Small intestine (tissue), 7 donors: ENCODE results near the gene OSBPL1A. TPM values are rescaled to one million over a fixed set of nuclear protein-coding genes. Genes with fewer than 3 reads are reported as not detected.

Experiments used
- DNase-seq, 2 donors: peaks; one replicate each; pipeline versions ENCODE4 v3.0.0 to v3.0.0-alpha.2; 2013
- FAIRE-seq: peaks from 2 replicates; lab custom pipeline; 2012; peaks lifted over from hg19 to GRCh38; lab: Jason Lieb, UNC
- H3K27ac ChIP-seq, 3 donors: one replicate each; pipeline ENCODE4 v1.5.1; 2013; ENCODE audit warnings: low read length in 2 of 3, mild to moderate bottlenecking in 2 of 3, control low read depth in 1 of 3, inconsistent platforms in 1 of 3, low read depth in 1 of 3, moderate library complexity in 1 of 3
- H3K27me3 ChIP-seq, 3 donors: one replicate each; pipeline ENCODE4 v1.6.1; 2013; ENCODE audit warnings: low read length in 3 of 3, inconsistent platforms in 1 of 3; ENCODE audit not compliant: control insufficient read depth in 3 of 3, insufficient read depth in 3 of 3
- H3K36me3 ChIP-seq, 3 donors: one replicate each; pipeline ENCODE4 v1.6.1; 2013; ENCODE audit warnings: low read length in 3 of 3, inconsistent platforms in 1 of 3, low read depth in 1 of 3, mild to moderate bottlenecking in 1 of 3, moderate library complexity in 1 of 3; ENCODE audit not compliant: control insufficient read depth in 3 of 3, insufficient read depth in 2 of 3
- H3K4me1 ChIP-seq, 3 donors: one replicate each; pipeline ENCODE4 v1.6.1; 2013; ENCODE audit warnings: low read length in 2 of 3, inconsistent platforms in 1 of 3, low read depth in 1 of 3, mild to moderate bottlenecking in 1 of 3, moderate library complexity in 1 of 3; ENCODE audit not compliant: control insufficient read depth in 3 of 3, insufficient read depth in 2 of 3
- H3K4me3 ChIP-seq, 3 donors: one replicate each; pipeline ENCODE4 v1.5.1; 2013; ENCODE audit warnings: low read length in 3 of 3, control low read depth in 1 of 3, inconsistent platforms in 1 of 3, low read depth in 1 of 3, mild to moderate bottlenecking in 1 of 3, moderate library complexity in 1 of 3
- H3K9me3 ChIP-seq, 2 donors: one replicate each; pipeline ENCODE4 v1.6.1; 2013; ENCODE audit warnings: low read depth in 1 of 2, low read length in 1 of 2; ENCODE audit not compliant: control insufficient read depth in 2 of 2, insufficient read depth in 1 of 2
- WGBS, 3 donors: extraction: QIAGEN DNeasy Blood & Tissue Kit; methylation state at CpG; one replicate each; pipeline ENCODE4 v1.1.7; 2013; 5-methylcytosine and 5-hydroxymethylcytosine counted together
- polyA plus RNA-seq, 4 donors: library from polyadenylated mRNA; stranded (reverse) in 3 of 4; unstranded in 1 of 4; fragments of 200-250 nt in 3 of 4; fragments of 120-200 nt in 1 of 4; gene quantifications; one replicate each; pipeline versions ENCODE4 v1.2.1 to v1.2.3, GENCODE V29; 2013
- donor health status: healthy with polysubstance abuse.
- donor health status: control.
- donor health status: control.
- donor health status: Bipolar disorder and iron deficiency.
- donor health status: healthy.

OSBPL1A gene
- polyA plus RNA-seq, 4 donors: 23.5 to 36.7 (median 34.7) TPM

DNA sequence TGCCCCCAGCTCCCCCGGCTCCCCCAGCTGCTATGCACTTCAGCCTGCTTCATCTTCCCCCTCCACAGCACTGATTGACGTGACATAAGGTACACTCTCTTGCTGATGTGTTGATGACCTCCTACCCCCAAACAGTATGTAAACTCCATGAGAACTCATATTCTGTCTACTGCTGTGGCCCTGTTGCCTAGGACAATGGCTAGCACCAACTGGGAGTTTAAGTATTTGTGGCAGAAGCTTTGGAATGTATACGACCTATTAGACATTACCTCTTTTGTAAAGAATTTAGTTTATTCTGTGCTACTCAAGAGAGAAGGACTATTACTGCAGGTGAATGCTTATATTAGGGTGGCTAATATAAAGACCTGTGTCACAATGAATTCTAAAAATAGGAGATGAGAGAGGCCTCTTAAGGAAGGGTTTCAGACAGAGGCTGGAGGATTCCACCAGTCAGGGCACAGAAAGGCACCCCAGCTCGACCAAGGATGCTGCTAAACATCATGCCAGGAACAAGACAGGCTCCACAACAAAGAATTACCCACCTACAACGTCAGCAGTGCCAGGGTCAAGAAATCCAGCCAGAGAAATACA is 198.2 kb downstream of the OSBPL1A start:
- no peaks in the 10 kb centered on the region for H3K9me3 ChIP-seq
- H3K27me3 ChIP-seq: no peaks in the 10 kb centered on the region
- FAIRE-seq (no peak), DNase-seq (no peak)
- WGBS, 3 donors: 83 to 89% (median 87%) methylated on average over 5 of the region's 5 CpGs
- no peak overlapping the region for H3K4me3 ChIP-seq
- H3K36me3 ChIP-seq: peaks cover 0 to 4% (median 3%) of the 10 kb centered on the region in 3 donors
- H3K27ac ChIP-seq: no peak overlapping the region
- H3K4me1 ChIP-seq: no peaks in the 10 kb centered on the region

DNA sequence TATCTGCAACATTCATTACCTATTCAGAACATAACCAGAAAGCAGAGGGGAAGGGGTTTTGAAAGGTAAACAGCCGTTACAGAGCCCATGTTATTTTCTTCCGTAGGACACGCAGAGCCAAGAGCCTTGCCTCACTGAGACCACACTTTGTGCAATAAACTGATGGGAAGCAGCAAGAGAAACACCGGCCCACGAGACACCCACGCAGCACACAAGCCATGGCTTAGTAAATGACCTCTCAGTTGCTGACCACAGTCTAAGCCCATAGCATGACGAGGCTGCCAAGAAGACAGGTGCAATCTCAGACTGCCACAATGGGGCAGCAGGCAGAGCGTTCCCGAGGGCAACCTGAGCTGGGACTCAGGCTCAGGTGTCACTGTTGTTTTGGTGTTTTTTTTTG is 199.2 kb downstream of the OSBPL1A start:
- no peak for FAIRE-seq
- no peak overlapping the region for H3K4me3 ChIP-seq
- DNase-seq: no peak
- no peaks in the 10 kb centered on the region for H3K9me3 ChIP-seq
- no peak overlapping the region for H3K27ac ChIP-seq
- H3K36me3 ChIP-seq: peaks cover 0 to 4% (median 3%) of the 10 kb centered on the region in 3 donors
- no peaks in the 10 kb centered on the region for H3K4me1 ChIP-seq
- 86 to 89% (median 87%) methylated on average over 9 of the region's 9 CpGs for WGBS, 3 donors
- H3K27me3 ChIP-seq: no peaks in the 10 kb centered on the region

DNA sequence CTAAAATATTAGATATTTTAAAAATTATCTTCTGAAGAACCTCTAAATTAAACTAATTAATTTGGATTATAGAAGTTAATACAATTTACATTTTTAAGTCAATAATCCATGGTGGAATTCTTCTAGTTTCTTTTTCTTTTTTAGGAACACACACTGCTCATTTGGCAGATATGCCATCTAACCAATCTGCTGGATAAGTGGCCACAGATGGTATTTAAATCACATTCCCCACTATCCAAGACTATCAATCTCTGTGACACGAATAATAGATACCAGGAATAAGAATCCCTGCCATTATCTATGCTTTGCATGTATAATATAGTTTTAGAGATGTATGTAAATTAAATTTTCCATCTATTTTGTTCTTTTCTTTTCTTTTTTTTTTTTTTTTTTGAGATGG is 200.2 kb downstream of the OSBPL1A start:
- no peak overlapping the region for H3K4me3 ChIP-seq
- FAIRE-seq: no peak
- H3K4me1 ChIP-seq: no peaks in the 10 kb centered on the region
- H3K9me3 ChIP-seq: no peaks in the 10 kb centered on the region
- DNase-seq: no peak
- no peaks in the 10 kb centered on the region for H3K27me3 ChIP-seq
- peaks cover 0 to 4% (median 3%) of the 10 kb centered on the region in 3 donors for H3K36me3 ChIP-seq
- WGBS, 3 donors: 95 to 97% (median 96%) methylated on average over 1 of the region's 1 CpG
- H3K27ac ChIP-seq: no peak overlapping the region

DNA sequence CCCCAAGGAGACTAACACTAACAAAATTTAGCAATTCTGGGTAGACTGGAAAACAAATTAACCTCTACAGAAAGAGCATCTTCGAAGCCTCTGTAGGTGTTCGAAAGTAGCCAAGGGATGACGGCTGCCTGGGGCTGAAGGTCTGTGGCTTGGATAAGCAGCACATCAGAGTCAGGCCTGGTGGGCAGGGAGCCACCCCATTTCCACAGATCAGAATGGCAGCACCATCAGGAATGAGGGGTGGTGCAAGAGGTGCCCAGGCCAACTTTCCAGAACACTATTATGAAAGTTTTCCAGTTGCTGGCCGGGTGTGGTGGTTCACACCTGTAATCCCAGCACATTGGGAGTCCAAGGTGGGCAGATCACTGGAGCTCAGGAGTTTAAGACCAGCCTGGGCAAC is 200.9 kb downstream of the OSBPL1A start:
- DNase-seq: no peak
- 89 to 95% (median 94%) methylated on average over 4 of the region's 4 CpGs for whole genome bisulfite sequencing, 3 donors
- no peak for FAIRE-seq

DNA sequence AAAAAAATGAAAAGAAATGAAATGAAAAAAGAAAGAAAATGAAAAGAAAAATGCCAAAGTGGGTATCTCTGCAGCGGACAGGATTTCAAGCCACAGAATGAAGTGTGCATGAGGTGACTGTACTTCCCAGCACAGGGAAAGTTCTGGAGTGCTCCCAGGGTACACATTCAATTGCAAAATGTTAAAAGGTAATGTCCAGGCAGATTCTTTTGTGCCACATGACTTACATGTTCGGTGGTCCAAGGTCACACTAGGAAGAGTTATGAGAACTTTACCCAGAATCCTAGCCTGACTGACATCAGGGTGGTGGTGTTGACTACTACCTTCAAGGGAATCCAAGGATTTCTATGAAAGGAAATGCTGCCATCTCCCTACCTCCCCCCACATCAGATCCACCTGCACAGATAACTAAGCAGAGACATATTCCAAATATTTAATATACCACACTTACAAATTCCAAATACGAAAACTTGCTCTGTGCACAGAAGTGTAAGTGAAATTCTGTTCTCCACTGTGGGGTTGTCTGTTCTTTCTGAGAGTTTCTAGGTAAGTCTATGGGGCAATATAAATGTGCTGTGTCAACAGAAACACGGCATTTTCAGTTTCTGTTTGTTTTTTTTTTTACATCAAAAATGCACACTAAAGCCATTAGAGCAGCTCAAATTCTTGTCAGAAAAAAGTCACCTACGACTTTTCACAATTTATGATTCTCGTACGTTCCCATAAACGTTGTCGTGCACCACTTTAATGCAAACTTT is 202.1 kb downstream of the OSBPL1A start:
- DNase-seq (peak in 1 of 2 donors; percentile 29), FAIRE-seq (no peak)
- Histone ChIP-seq H3K36me3 (peaks cover 0 to 4% (median 0%) of the 10 kb centered on the region in 3 donors), H3K9me3 (no peaks in the 10 kb centered on the region), H3K4me3 (no peak overlapping the region), H3K4me1 (no peaks in the 10 kb centered on the region), H3K27ac (no peak overlapping the region), H3K27me3 (no peaks in the 10 kb centered on the region)
- WGBS, 3 donors: 79 to 85% (median 82%) methylated on average over 9 of the region's 9 CpGs

More for the DNA sequence above, 200.9 kb downstream of the OSBPL1A start:
- peaks cover 0 to 4% (median 3%) of the 10 kb centered on the region in 3 donors for H3K36me3 ChIP-seq
- no peaks in the 10 kb centered on the region for H3K27me3 ChIP-seq
- no peaks in the 10 kb centered on the region for H3K4me1 ChIP-seq
- H3K9me3 ChIP-seq: no peaks in the 10 kb centered on the region
- no peak overlapping the region for H3K27ac ChIP-seq
- no peak overlapping the region for H3K4me3 ChIP-seq

DNA sequence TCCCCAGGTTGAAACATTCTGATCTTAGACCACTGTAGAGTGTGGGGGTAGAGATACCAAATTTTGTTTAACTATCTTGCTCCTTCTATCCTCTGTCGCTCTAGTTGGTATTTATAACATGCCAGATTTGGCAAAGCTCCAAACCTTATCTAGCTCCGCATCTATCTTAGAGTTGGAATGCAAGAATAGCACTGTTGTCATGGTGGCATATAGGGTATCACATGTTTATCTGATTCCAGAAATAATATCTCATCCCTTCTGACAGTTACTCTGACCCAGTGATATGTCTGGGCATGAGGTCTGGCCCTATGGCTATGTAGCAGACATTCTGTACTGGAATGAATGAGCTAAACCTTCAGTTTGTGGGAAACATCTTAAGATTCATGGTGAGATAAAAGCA is 207.0 kb downstream of the OSBPL1A start:
- Histone ChIP-seq H3K4me1 (no peaks in the 10 kb centered on the region), H3K36me3 (peaks cover 0 to 3% (median 0%) of the 10 kb centered on the region in 3 donors), H3K27ac (no peak overlapping the region), H3K4me3 (no peak overlapping the region), H3K27me3 (no peaks in the 10 kb centered on the region), H3K9me3 (no peaks in the 10 kb centered on the region)
- DNase-seq (no peak), FAIRE-seq (no peak)
- WGBS, 3 donors: 73 to 82% (median 76%) methylated on average over 2 of the region's 2 CpGs

DNA sequence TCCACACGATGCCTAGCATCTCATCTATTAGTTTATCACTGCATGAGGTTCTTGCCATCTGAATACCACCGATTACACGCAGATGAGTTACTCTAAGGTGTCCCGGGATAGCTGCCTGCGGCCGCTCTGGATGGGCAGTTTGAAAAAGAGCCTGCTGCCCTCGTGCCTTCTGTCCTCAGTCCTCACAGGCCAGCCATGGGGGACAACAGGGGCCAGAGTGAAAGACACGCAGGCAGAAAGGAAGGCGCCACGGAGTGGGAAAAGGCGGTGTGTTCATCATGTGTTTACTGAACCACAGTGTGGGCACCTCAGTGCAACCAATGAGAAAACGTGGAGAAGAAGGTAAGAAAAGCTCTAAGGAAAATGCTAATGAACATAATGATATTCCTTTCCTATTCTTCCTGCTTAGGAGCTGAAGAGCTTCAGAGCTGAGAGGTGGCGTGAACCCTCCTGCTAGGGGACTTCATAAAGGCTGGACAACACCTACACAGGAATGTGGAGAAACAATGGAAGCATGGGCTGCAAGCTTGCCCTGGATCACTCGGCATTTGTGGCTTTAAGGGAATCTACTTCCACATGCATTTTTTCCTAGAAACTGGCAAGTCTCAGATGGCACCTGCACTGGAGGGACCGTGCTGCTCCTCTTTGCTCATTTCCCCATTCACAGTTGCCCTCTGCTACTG is 207.8 kb downstream of the OSBPL1A start:
- H3K27me3 ChIP-seq: no peaks in the 10 kb centered on the region
- 93 to 94% (median 94%) methylated on average over 15 of the region's 15 CpGs for WGBS, 3 donors
- no peak for FAIRE-seq

DNA sequence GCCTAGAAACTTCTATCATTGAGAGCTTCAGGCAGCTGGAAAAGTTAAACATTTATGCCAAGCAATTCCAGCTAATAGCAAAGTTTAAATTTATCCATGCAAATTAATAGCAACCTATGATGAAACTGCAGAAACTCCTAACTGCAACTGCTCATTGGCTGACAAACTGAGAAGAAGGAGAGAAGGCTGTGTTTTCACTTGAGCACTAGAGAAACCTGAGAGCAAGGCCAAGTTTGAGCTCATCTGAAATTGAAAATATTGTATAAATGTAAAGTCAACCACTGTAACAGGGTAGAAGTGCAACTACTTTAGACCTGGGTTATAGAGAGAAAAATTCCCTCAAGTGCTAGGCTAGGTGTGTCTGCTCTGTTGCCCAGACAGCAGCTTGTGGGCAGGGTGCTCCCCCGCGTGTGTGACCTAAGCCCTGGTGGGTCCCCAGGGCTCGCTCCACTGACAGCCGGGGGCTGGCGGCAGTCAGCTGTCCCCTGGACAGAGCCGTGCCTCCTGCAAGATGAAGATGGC is 208.6 kb downstream of the OSBPL1A start:
- peaks cover 0 to 6% (median 0%) of the 10 kb centered on the region in 3 donors for H3K36me3 ChIP-seq
- no peaks in the 10 kb centered on the region for H3K27me3 ChIP-seq
- H3K4me1 ChIP-seq: no peaks in the 10 kb centered on the region
- no peak overlapping the region for H3K27ac ChIP-seq
- FAIRE-seq (no peak), DNase-seq (peak in 1 of 2 donors; percentile 14)
- no peaks in the 10 kb centered on the region for H3K9me3 ChIP-seq
- 61 to 92% (median 79%) methylated on average over 6 of the region's 6 CpGs for WGBS, 3 donors
- H3K4me3 ChIP-seq: no peak overlapping the region

More for the DNA sequence above, 207.8 kb downstream of the OSBPL1A start:
- Histone ChIP-seq H3K9me3 (no peaks in the 10 kb centered on the region), H3K36me3 (peaks cover 0 to 6% (median 0%) of the 10 kb centered on the region in 3 donors), H3K4me3 (no peak overlapping the region), H3K27ac (no peak overlapping the region), H3K4me1 (no peaks in the 10 kb centered on the region)
- DNase-seq: no peak
